Stimulated activated CD8-positive, alpha-beta memory T cell treated with anti-CD3 and anti-CD28 coated beads, Interleukin-15, amount 100 ng/mL, for 1 hour (primary cell): ENCODE data around the gene DOCK2.
"Not testable (repeated sequence)": the region's sequence is repeated elsewhere in the genome, so short reads cannot be mapped to it uniquely, and the experiment has no call there.

Experiments used
- DNase-seq: peaks from one replicate; pipeline ENCODE4 v3.0.0-alpha.2; 2020; ENCODE audit warnings: low read depth

DOCK2 gene

DNA sequence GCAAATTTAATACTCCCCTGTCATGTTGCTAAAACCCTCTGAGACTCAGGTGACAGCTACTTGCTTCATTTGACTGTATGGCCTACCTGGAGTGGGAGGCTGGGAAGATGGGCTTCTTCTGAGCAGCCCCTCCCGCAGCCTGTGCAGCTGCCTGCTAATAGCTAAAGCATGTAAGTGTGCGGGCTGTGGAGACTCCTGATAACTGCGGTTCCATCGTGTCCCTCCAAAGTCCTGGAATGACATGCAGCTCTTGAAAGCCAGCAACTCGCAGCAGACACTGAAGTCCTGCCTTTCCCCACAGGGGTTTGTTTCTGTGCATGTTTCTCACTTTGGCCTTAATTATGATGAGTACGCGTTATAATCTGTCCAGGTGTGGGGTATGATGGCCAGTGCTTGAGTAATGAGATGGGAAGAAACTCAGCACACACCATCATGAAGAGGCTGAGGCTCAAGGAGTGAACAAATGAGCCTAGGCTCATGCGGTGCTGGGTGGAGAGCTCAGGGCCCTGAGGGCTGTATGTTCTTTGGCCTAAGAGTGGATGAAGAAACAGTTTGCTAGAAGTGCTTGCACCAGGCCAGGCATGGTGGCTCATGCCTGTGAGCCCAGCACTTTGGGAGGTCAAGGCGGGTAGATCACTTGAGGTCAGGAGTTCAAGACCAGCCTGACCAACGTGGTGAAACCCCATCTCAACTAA, 119.1 kb downstream of the DOCK2 start:
- no peak for DNase-seq

DNA sequence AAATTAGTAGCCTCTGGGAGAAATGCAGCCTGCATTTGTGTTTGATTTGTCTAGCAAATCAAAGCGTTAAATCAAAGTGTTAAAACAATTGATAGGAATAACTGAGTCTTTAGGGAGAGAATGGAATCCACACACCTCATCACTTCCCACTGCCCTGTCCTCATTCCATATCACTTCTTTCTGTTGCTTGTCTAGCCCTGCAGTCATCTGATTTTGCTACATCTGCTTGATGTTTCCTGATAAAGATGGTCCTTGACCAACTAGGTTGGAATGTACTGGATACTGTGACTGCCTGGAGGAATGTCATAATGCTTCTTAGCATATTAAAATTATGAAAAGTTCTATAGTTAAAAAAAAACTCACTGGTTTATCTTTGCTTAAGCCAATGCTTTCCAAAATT, 119.9 kb downstream of the DOCK2 start:
- DNase-seq, result no peak

DNA sequence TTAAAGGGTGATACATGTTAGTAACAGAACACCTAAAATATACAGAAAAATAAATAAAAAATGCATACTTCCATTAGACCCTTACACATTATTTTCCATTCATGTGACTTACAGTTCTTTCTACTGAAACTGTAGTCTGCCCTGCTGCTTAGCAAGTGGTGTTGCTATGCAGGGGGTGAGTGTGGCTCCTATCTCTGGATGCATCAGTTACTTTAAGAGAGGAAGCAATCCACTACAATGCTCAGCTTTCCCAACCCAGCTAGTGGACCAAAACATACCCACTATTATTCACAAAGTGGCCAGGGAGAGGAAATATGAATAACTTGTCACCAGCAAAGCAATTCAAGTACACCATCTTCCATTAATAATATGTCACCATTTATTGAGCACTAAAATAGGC, 121.8 kb downstream of the DOCK2 start:
- no peak for DNase-seq

DNA sequence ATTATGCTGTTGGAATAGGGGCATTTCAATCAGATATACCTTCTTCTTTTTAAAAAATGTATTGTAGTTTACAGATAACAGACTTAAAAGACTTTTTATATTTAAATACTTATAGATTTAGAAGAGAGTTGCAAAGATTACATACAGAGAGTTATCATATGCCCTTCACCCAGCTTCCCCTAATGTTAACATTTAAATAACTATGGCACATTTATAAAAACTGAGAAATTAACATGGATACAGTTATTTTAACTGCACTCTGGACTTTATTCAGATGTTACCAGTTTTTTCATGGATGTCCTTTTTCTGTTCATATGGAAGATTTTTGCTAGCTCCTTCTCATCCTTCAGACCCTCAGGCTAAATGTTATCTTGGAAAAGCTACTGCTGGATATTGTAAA, 123.2 kb downstream of the DOCK2 start:
- DNase-seq, result no peak

DNA sequence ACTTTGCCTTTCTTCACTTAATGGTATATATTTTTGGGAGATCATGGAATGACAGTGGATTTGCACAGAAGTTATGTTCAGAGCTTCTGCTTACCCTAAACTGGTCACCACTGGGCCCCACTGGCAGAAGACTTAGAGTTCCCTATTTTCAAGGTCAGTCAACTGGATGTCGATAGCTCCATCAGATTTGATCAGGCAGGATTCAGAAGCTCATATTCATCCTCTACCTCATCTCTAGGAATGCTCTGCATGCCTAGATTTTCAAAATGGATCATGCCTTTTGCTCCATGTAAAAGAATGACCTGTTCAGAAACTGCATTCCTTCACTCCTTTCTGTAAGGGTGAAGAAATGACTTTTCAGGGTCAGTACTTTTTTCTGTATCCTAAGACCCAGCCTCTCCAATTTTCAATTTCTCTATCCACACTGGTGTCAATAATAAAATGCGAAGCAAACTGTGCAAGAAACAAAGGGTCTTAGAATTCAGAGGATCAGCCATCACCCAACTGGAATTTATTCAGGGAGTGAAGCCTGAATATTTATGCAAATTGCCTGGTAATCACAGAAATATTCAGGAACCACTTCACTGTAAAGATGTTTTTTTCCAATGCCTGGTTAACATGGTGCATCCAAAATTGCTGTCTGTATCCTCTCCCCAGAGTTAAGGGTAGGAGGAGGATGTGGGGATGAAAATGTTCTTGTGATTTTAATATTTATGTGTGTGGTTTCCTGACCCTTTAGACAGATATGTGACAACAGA, 125.4 kb downstream of the DOCK2 start:
- DNase-seq, result no peak

DNA sequence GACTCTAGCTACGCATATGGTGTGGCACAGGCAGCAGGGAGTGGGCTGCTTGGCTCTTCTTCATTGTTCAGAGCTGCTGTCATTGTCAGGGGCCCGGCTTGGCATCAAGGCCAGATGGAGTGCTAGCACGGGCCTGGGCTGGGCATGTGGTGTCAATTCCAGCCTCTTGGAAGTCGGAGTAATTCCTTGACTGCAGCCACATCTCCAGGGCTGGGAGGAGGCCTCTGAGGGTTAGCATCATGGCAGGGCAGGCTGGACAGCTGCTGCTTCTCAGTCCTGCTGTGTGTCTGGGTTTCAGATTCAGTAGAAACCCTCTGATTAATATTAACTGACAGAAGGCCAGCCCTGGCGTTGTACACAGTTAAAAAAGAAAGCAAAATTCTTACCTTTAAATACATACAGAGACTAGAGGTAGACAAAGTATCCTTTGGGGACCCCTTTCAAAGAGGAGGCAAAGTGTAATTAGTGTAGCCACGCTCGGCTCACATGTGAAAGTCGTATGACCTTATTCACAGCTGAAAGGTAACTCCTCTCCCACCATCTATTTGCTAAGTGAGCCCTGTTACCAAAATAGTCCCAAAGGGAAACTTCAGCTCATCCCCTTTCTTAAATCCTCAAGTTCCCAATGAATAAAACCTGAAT, 126.4 kb downstream of the DOCK2 start:
- no peak for DNase-seq

DNA sequence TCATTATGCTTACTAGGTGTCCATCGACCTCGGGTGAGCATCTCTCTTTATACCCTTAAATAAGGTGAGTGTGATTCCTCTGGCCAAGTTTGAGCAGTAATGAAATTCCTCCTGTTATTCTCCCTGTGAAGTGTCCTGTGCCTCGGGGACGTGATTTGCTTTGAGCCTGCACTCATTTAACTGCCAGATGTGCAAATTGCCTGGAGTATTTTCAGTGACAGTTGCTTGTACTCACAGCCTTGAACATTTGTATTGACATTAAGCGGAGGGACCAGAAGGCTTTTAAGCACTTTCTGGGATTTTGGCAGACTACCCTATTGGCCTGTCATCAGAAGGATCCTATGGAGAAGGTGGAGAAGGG, 126.9 kb downstream of the DOCK2 start:
- no peak for DNase-seq

DNA sequence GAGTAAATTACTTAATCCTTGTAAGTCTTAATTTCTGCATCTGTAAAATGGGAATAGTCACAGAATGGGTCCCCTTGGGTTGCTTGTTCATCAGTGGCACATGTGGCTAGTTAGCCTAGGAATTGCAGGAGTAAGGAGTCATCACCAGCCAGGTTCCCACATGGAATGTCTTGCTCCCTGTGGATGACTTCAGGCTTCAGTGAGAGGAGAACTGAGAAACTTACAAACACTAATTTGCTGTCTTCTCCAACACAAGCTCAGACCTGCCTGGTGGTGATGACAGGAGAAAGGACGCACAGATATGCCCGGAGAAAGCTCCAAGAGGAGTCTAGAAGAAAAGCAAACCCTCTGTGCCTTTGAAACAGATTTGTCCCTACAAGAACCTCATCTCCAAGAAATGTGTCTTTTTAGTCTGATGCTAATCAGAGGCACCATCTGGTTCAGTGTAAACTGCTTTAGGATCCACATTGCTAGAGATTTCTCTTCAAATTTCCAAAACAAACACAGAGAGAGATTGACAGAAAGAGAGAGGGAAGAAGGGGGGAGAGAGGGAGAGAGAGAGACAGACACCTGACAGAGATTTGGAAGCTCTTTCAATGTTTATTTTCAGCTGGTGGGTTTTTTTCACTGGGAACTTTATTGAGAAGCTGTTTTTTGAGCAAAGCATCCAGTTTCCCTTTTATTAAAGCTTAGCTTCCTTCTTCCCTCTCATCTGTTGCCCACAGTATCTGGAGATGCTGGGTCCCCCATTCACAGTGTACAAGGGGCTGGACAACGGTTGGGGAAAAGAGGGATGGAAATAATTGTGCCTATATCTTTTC, 128.3 kb downstream of the DOCK2 start:
- DNase-seq, result no peak

DNA sequence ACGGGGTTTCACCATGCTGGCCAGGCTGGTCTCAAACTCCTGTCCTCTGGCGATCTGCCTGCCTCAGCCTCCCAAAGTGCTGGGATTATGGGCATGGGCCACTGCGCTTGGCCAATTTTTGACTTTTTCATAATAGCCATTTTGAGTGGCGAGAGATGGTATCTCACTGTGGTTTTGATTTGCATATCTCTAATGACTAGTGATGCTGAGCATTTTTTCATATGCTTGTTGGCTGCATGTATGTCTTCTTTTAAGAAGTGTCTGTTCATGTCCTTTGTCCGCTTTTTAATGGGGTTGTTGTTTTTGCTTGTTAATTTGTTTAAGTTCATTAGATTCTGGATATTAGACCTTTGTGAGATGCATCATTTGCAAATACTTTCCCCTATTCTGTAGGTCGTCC, 129.9 kb downstream of the DOCK2 start:
- DNase-seq, result not testable (repeated sequence)

DNA sequence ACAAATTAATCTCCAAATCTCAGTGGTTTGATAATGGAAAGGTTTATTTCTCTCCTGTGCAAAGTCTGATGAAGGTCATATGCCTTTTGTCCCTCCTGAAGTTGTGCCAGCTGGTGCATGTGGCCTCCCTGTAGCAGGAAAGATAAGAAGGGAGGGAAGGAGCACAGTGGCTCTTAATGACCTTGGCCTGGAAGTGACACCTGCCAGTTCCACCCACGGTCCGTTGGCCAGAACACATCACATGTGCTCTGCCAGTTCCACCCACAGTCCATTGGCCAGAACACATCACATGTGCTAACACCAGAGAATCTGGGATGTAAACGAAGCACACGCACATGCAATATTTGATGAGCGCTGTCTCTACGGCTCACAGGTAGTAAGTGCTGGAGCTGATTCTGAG, 130.9 kb downstream of the DOCK2 start:
- DNase-seq, result no peak

DNA sequence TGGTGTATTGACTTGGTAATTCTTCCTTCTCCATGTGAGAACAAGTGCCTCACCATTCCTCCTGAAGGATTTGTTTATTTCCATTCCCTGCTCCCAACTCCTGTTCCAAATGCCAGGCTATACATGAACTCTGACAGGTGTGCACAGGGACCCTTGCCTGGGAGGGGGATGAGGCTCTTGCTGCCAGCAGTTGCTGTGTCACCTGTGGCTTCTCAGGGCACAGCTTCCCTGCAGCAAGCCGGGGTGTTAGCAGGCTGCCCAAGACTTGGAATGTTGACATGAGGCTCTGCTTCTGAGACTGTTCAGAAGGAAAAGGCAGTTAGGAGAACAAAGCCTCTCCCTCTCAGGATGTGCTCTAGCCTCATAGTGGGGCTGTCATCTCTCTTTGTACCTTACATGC, 131.3 kb downstream of the DOCK2 start:
- no peak for DNase-seq

DNA sequence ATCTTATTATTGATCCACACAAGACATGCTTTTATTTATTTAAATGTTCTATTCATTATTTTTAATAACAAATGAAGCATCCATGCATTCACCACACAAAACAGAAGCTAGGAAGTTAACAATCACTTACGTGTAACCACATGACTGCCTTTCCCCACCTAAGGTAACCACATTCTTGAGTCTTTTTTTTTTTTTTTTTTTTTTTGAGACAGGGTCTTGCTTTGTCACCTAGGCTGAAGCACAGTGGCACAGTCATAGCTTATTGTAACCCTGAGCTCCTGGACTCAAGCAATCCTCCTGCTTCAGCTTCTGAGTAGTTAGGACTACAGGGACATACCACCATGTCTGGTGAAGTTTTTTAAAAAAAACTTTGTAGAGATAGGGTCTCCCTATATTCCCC, 133.0 kb downstream of the DOCK2 start:
- DNase-seq, result no peak

DNA sequence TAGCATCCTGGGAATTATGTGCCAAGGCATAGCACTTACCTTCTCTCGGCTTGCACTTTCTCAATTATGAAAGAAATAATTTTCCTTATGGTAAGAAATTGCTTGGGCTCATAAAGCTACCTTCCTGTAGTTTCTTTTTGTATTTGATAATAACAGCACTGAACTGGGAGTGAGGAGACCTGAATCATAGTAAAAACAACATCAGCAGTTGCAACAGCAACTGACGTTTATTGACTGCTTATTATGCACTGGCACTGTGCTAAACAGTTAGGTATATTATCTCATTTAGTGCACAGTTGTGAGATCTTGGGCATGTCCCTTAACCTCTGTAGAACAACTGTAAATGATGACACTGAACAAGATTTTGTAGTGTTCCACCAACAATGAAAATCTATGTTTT, 135.2 kb downstream of the DOCK2 start:
- no peak for DNase-seq

DNA sequence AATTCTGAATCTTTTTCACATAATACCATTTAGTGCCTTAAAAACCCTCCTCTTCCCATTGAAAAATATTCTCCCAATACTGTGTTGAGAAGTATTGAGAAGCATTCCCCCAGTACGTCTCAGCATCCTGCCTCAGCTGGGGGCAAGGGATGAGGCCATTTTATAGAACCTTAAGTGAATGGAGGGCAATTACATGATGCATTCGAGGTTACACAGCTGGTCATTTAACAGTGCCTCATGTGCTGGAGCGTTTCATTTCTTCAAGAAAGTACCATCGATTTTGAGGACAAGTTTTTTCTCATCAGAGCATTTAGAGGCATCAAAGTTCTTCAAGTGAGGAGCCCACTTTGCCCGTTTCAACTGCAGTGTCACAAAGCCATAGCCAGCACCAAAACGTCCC, 135.6 kb downstream of the DOCK2 start:
- no peak for DNase-seq

DNA sequence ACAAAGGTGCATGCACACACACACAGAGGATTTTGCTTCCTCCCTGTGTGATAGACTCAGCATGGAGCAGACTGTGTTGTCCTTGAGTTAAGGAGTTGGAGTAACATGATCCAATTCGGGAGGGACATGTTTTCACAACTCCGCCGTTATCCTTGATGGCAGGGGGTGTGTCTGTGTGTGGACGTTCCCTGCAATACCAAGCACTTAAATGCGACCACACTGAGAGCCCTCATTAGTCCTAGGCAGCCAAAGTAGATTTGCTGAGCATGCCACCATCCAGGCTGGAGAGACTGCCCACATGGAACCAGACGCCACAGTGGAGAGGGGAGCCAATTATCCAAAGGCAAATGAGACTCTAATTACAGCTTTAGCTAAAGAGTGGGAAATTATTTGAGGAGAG, 140.1 kb downstream of the DOCK2 start:
- no peak for DNase-seq

DNA sequence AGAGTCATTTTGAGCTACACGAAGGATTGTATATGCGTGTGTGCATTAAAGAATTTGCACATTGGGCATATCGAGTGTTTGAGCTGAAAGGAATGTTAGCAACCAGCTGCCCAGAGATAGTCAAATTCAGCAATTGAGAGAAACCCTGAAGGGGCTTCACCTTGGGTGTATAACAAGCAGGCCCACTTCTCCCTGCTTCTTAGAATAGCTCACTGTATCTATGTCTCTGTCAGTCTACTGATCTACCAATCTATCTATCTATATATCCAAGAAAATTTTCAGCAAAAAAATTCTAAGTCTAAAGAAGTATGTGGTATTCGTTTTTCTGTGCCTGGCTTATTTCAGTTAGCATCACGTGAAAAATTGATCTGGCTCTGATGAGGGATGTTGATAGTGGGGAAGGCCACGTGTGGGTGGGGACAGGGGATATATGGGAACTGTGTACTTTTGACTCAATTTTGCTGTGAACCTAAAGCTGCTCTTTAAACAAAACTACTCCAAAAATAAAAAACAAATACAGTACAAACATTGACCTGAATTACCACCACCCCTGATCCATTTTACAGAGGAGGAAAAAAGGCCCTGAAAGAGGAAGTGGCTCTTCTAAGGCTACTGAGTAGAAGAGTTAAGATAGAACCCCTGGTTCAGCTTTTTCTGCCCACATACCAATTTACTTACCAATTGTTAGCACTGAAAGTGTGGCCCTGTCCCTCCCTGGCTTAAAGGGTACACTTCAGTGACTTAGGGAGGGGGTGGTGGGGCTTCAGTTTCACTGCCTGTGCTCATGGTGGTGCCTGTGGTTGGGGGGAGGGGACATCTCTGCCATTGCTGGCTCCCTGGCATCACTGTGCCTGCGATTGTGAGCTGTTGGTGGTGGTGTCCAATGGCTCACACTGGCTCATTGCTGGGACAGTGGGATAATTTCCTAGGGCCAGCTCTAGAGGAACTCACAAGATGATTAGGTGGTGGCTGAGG, 141.8 kb downstream of the DOCK2 start:
- no peak for DNase-seq

DNA sequence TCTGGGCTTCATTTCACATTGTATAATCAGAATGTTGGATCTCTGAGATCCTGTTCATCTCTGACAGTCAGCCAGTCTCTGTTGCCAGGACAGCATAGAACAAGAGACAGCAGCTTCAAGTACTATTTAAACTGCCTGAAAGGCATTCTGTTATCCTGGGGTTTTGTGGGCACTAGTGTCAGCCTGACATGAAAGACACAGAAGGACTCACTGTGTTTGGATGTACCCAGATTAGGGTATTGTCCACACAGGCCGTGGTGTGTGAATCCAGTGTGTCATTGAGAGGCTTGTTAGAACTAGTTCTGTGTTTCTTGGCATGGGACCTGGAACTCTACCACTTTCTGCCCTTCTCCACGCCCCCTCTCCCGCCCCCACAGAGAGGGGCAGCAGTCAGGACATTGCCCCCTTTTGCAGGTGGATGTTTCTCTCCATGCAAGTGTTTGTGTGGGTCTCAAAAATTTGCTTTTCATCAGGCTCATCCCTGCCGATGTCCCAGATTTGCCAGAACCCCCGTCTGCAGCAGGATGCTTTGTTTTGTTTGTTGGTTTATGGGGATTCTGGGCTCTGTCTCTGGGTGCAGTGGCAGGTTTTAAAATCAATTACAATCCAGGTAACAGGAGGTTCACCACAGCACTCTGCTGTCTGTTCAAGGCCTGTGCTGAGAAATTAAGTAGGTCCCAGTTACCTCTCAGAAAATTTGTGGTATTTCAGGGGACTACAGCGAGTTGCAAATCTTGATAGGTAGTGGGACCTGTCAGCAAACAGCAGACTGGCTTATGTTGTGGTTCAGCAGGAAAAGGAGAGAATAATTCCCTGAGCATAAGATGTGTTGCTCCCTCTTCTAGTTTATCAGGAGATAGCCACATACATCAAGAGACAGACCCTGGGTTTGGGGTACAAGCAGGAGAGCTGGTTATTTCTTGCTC, 144.6 kb downstream of the DOCK2 start:
- no peak for DNase-seq

DNA sequence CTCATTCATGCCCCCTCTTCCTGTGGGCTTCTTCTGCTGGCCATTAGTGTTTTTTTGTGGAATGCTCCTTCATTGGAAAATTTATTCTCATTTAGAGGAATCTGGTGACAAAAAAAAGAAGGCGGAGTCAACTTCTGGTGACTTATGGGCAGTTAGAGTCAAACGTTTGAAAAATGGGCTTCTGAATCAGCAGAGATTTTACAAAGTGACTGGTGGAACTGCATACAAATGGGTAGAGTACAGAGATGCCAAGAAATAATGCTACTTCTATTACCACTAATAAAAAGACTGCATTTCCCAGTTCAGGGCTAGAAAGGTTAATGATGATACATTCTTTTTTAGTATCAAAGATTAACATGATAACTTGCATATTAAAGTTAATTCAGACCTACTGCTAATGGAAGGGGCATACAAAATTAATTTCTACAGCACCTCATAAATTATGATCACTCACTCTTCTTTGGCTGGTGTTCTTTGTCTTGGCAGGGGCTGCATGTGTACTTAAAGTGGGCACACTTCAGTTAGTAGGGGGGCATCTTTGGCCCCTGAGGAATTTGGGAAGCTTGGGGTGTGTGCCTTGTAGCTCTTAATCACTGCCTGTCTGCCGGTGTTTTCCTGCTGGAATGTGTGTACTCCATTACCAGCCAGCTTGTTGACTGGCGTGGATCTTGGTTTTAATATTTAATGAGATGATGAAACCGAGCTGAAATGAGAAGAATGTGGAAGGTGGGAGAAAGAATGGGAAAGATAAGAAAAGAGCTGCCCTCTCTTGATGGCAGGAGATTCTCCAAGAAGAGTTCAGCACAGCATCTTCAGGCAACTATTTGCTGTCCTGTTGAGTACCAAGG, 148.9 kb downstream of the DOCK2 start:
- no peak for DNase-seq

DNA sequence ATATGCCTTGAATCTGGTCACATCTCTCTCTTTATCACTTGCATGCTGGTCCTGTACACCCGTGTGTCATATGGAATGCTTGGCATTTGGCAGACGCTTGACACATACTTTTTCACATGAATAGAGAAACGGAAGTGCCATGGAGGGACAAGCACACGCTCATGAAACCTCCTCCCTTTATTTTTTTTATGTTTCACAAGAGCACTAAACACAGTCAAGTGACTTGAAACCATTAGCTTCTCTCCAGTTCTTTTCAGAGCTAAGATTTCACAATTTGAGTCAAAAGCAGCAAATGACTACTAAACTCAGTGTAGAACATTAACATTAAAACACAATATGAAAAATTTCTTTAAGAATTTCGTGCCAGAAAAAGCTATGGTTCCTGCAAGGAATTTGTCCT, 151.1 kb downstream of the DOCK2 start:
- DNase-seq, result no peak
